Cardiac muscle cell (in vitro differentiated cells and primary cell): ENCODE measurements around the gene RHOF. TPM values are rescaled to one million over a fixed set of nuclear protein-coding genes. Genes with fewer than 3 reads are reported as not detected.

Source experiments
- DNase-seq, 2 donors: peaks; one replicate each; pipeline versions ENCODE4 v3.0.0 to v3.0.0-alpha.2; 2010 to 2017; ENCODE audit warnings: low read depth in 1 of 2, low spot score in 1 of 2
- H3K27ac ChIP-seq: fragments of 200-600 bp; sonication (generic); 2 replicates; pipeline ENCODE4 v1.5.1; 2016
- H3K27me3 ChIP-seq: fragments of 200-600 bp; sonication (generic); 2 replicates; pipeline ENCODE4 v1.6.0; 2016; ENCODE audit warnings: control low read depth
- H3K36me3 ChIP-seq: fragments of 200-600 bp; sonication (generic); 2 replicates; pipeline ENCODE4 v1.5.1; 2016; ENCODE audit warnings: control low read depth
- H3K4me1 ChIP-seq: fragments of 200-600 bp; sonication (generic); 2 replicates; pipeline ENCODE4 v1.8.1; 2017; ENCODE audit warnings: low read depth, mild to moderate bottlenecking, mixed run types
- H3K4me3 ChIP-seq: fragments of 200-600 bp; sonication (generic); 2 replicates; pipeline ENCODE4 v1.5.1; 2016; ENCODE audit warnings: mild to moderate bottlenecking
- H3K9me3 ChIP-seq: fragments of 200-600 bp; sonication (generic); 2 replicates; pipeline ENCODE4 v1.5.1; 2017; ENCODE audit warnings: low read depth, mild to moderate bottlenecking, control low read depth
- polyA plus RNA-seq: library from polyadenylated mRNA; unstranded; fragments of >200 nt; fragmentation: Nextera tagmentation; extraction: Ambion mirVana; gene quantifications from 2 replicates; pipeline ENCODE4 v1.2.1, GENCODE V29; 2016
- total RNA-seq: library from RNA; depleted of rRNA; stranded (reverse); fragments of >200 nt; gene quantifications from 2 replicates; pipeline ENCODE4 v1.2.3, GENCODE V29; 2016
- TF ChIP-seq, protein P1 (sequence below): IDR thresholded peaks from 2 replicates; pipeline ENCODE4 v1.5.1; 2012; ENCODE audit warnings: low read depth, mild to moderate bottlenecking, low read length

Gene RHOF
- total and polyA plus RNA-seq, 2 experiments from 2014 or later, result 21.5 to 56.3 TPM

DNA sequence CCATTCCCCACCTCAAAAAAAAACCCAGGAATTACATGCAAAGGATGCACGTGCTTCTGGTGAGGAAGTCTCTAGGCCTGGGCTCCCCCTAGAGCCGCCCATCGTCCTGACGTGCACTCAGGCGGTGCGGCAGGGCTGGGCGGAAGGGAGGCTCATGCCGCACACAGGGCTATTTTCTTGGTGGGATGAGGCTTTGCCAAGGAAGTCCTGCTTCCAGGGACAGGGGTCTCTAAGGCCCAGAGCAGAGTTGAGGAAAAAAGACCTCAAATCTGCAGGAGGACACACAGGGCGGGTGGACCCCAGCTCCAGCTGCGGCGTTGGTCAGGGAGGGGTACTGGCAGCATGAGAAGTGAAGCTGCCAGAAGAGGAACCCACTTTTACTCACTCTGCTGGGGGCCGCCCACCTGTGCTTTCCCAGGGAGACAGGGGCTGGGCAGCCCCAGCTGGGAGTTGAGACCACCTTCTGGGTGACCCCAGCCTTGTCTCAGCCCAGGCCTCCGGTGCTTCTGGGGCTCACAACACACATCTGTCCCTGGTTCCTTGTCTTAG is 4.2 kb downstream of the RHOF start:
- TF ChIP-seq, protein P1, sequence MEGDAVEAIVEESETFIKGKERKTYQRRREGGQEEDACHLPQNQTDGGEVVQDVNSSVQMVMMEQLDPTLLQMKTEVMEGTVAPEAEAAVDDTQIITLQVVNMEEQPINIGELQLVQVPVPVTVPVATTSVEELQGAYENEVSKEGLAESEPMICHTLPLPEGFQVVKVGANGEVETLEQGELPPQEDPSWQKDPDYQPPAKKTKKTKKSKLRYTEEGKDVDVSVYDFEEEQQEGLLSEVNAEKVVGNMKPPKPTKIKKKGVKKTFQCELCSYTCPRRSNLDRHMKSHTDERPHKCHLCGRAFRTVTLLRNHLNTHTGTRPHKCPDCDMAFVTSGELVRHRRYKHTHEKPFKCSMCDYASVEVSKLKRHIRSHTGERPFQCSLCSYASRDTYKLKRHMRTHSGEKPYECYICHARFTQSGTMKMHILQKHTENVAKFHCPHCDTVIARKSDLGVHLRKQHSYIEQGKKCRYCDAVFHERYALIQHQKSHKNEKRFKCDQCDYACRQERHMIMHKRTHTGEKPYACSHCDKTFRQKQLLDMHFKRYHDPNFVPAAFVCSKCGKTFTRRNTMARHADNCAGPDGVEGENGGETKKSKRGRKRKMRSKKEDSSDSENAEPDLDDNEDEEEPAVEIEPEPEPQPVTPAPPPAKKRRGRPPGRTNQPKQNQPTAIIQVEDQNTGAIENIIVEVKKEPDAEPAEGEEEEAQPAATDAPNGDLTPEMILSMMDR, result no peak
- no peak overlapping the region for H3K27ac ChIP-seq
- no peaks in the 10 kb centered on the region for H3K27me3 ChIP-seq

DNA sequence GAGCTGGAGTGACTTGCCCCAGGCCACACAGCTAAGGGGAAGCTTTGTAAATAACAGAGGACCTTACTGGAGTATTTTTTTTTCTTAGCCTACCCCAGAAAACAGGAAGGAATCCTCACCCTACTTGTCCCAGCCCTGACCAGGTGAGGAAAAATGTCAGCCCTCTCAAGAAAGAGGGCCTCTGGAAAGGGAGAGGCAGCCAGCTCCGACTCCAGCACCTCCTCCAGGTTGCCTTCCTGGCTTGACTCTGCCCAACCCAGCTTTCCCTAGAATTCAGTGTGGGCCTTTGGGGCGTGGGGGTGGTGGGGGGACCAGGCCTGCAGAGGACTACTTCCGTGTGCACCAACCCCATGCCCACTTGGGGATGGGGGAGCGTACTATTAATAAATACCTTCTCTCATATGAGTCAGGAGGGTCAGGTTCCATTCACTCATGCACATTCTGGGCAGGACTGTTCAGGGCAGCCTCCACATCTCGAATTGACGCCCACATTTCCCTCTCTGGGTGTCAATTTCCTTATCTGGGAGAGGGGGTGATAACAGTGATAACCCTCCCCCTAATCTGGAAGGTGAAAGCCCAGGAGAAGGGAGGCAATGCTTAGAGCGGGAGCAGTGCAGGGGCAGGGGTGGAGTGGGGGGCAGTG is 5.2 kb downstream of the RHOF start:
- peaks cover 10% of the 10 kb centered on the region for H3K4me1 ChIP-seq
- no peaks in the 10 kb centered on the region for H3K9me3 ChIP-seq
- TF ChIP-seq, protein P1, result no peak
- H3K27me3 ChIP-seq, result no peaks in the 10 kb centered on the region
- no peak overlapping the region for H3K4me3 ChIP-seq
- H3K27ac ChIP-seq, result no peak overlapping the region
- no peaks in the 10 kb centered on the region for H3K36me3 ChIP-seq
- DNase-seq, result no peak

More for the DNA sequence above, 4.2 kb downstream of the RHOF start:
- no peak overlapping the region for H3K4me3 ChIP-seq
- H3K9me3 ChIP-seq, result no peaks in the 10 kb centered on the region
- peaks cover 10% of the 10 kb centered on the region for H3K4me1 ChIP-seq
- no peak for DNase-seq
- H3K36me3 ChIP-seq, result no peaks in the 10 kb centered on the region

DNA sequence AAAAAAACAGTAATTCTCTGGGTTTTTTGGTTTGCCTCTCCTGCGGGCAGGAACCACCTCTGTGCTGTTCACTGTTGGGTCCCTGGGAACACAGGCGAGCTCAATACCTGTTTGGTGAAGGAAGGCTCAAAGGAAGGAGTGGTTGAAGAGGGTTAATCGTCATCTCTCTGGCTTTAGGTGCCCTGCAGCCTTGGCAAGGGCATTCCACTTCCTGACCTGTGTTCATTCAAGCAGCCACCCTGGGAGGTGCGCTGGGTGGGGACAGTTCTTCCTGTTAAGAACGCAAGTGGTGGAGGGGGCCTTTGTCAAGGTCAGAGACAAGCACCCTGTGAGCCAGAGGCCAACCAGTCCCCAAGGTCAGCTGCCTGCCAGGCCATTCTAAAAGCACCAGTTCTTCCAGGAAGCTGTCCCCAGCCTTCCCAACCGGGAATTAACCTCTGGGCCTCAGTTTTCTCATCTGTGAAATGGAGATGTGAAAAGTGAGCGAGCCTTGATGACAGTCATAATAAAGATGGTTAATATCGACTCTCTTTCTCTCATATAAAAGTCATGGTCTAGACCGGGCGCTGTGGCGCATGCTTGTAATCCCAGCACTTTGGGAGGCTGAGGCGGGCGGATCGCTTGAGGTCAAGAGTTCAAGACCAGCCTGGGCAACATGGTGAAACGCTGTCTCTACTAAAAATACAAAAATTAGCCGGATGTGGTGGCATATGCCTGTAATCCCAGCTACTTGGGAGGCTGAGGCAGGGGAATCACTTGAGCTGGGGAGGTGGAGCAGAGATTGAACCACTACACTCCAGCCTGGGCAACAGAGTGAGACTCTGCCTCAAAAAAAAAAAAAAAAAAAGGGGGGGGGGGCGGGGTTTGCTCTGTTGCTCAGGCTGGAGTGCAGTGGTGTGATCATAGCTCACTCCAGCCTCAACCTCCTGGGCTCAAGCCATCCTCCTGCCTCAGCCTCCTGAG is 6.1 kb downstream of the RHOF start:
- H3K36me3 ChIP-seq, result no peaks in the 10 kb centered on the region
- peaks cover 7% of the 10 kb centered on the region for H3K4me1 ChIP-seq
- TF ChIP-seq, protein P1, result no peak
- no peaks in the 10 kb centered on the region for H3K9me3 ChIP-seq
- H3K4me3 ChIP-seq, result no peak overlapping the region
- no peaks in the 10 kb centered on the region for H3K27me3 ChIP-seq
- DNase-seq, result no peak
- H3K27ac ChIP-seq, result peak overlapping the region; percentile 45

DNA sequence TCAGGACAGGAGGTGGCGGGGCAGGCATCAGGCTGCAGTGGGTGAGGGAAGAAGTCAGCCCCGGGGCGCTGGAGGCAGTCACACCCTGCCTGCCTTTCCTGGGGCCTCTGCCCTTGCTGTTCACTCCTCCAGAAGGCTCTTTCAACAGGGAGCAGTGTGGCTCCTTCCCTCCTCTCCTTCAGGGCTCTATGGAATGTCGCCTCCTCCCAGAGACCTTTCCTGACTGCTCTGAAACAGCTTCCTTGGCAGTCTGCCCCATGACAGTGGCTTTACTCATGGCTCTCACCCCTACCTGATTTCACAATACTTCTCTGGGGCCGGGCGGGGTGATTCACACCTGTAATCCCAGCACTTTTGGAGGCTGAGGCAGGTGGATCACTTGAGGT is 7.1 kb downstream of the RHOF start:
- H3K36me3 ChIP-seq, result no peaks in the 10 kb centered on the region
- no peaks in the 10 kb centered on the region for H3K9me3 ChIP-seq
- TF ChIP-seq, protein P1, result peak; percentile 8
- peaks cover 15% of the 10 kb centered on the region for H3K4me1 ChIP-seq
- peak in 1 of 2 donors; percentile 81 for DNase-seq
- no peak overlapping the region for H3K4me3 ChIP-seq
- H3K27ac ChIP-seq, result peak overlapping the region; percentile 45
- H3K27me3 ChIP-seq, result no peaks in the 10 kb centered on the region

DNA sequence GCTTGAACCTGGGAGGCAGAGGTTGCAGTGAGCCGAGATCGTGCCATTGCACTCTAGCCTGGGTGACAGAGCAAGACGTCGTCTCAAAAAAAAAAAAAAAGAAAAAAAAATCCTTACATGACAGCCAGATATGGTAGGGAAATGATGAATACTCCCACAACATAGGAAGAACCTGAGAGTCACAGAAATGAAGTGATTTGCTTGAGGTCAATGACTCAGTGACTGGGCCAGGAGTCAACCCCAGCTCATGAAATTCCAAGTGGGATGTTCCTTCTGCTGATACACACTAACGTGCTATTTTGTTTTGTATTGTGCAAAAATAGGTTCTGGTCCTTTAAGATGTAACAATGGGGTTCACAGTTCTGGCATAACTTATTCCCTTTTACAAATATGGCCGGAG is 9.0 kb downstream of the RHOF start:
- H3K9me3 ChIP-seq, result no peaks in the 10 kb centered on the region
- H3K27ac ChIP-seq, result no peak overlapping the region
- peaks cover 6% of the 10 kb centered on the region for H3K36me3 ChIP-seq
- H3K4me1 ChIP-seq, result peaks cover 15% of the 10 kb centered on the region
- TF ChIP-seq, protein P1, result no peak
- DNase-seq, result peak in 1 of 2 donors; percentile 83
- H3K4me3 ChIP-seq, result no peak overlapping the region
- H3K27me3 ChIP-seq, result no peaks in the 10 kb centered on the region
